Muscle of leg (tissue), 11 donors: ENCODE results near the gene SNRPA1. TPM values are rescaled to one million over a fixed set of nuclear protein-coding genes. Genes with fewer than 3 reads are reported as not detected.

Experiments used
- DNase-seq: peaks from one replicate; pipeline ENCODE4 v3.0.0; 2013
- H3K27ac ChIP-seq: one replicate; pipeline ENCODE4 v1.5.1; 2013; ENCODE audit warnings: mild to moderate bottlenecking, low read length, control low read depth
- H3K27me3 ChIP-seq: one replicate; pipeline ENCODE4 v1.6.1; 2013; ENCODE audit warnings: low read length; ENCODE audit not compliant: control insufficient read depth, insufficient read depth
- H3K36me3 ChIP-seq: one replicate; pipeline ENCODE4 v1.6.1; 2013; ENCODE audit warnings: low read length; ENCODE audit not compliant: control insufficient read depth, insufficient read depth
- H3K4me1 ChIP-seq: one replicate; pipeline ENCODE4 v1.6.1; 2013; ENCODE audit warnings: low read length; ENCODE audit not compliant: control insufficient read depth, insufficient read depth
- H3K4me3 ChIP-seq: one replicate; pipeline ENCODE4 v1.5.1; 2013; ENCODE audit warnings: low read length, control low read depth
- H3K9me3 ChIP-seq: replicated peaks from 2 replicates; pipeline ENCODE4 v1.6.1; 2013; ENCODE audit warnings: low read depth, low read length; ENCODE audit not compliant: control insufficient read depth
- WGBS: methylation state at CpG from one replicate; pipeline ENCODE4 v1.1.5; 2013; ENCODE audit warnings: missing lambda C conversion rate; ENCODE audit not compliant: insufficient coverage; 5-methylcytosine and 5-hydroxymethylcytosine counted together
- polyA plus RNA-seq, 8 donors: library from polyadenylated mRNA; unstranded; fragments of 120-200 nt; gene quantifications; one replicate each; pipeline versions ENCODE4 v1.2.1 to v1.2.3, GENCODE V29; 2013; ENCODE audit warnings: inconsistent platforms in 1 of 8, low replicate concordance in 1 of 8; ENCODE audit not compliant: insufficient read length in 8 of 8, insufficient read depth in 1 of 8
- total RNA-seq: library from RNA; stranded (reverse); fragments of 120-200 nt; gene quantifications from one replicate; pipeline ENCODE4 v1.2.4, GENCODE V29; 2013

SNRPA1 gene
- total and polyA plus RNA-seq, 9 donors: 14.9 to 44.5 (median 36.6) TPM

DNA sequence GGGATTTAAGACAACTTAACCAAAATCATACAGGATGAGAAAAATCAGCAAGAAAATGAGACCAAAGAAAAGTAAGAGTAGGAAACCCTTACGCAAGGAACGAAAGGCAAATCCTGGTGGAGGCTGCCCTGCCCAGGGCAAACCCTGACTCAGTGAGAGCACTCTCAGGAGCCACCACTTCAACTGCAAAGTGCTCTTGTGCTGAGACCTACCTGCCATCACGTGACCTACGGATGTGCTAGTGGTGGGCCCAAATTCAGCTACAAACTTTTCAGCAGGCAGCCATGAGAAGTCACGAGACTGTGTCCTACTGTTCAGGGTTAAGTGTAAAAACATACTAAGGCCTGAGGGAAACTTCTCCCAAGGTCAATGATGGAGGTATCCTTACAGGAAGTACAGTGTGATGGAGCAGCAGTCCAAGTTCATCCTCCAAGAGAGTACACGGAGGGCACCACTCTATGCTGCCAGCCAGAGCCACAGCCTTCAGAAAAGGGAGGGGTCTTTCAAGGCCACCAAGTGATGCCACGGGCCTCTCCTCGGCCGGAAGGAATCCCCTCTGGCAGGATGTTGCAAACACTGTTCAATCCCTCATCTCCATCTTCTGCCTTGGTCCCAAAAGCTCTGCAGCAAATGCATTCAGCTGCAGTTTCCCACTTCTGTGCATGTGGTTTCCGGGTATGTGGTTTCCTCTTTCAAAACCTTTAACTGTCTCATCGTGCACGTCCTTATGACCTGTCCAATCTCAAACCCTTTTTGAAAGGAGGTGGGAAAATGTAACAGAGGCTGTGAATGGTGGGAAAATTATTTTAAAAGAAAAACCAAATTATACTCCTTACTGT lies 52.7 kb downstream of the SNRPA1 start:
- DNase-seq: peak; percentile 69
- Histone ChIP-seq H3K4me3 (no peak overlapping the region), H3K36me3 (peaks cover 14% of the 10 kb centered on the region), H3K9me3 (no peaks in the 10 kb centered on the region), H3K27me3 (no peaks in the 10 kb centered on the region), H3K4me1 (peaks cover 40% of the 10 kb centered on the region), H3K27ac (peak overlapping the region; percentile 57)
- WGBS: 36% methylated on average over 6 of the region's 12 CpGs

DNA sequence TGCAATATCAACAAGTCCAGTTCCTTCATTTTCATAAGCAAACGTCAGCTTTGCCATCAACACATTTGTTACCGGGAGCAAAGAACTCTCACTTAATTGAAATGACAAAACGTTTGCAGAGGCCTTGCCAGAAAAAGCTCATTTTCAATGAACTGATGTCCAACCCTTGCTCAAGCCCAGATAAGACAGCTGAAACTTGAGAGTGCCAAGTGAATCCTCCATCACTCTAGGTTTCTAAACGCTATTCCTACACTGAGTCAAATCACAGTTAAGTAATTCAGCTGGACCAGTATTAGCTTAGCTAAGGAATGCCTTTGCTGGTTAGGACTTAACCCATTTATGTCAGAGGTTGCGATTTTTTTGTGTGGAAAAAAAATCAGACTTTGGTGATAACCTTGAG lies 54.7 kb downstream of the SNRPA1 start:
- no peaks in the 10 kb centered on the region for H3K27me3 ChIP-seq
- H3K9me3 ChIP-seq: no peaks in the 10 kb centered on the region
- 0% methylated on average over 1 of the region's 5 CpGs for WGBS
- DNase-seq: peak; percentile 88
- H3K27ac ChIP-seq: no peak overlapping the region
- peaks cover 8% of the 10 kb centered on the region for H3K36me3 ChIP-seq
- H3K4me3 ChIP-seq: no peak overlapping the region
- H3K4me1 ChIP-seq: peaks cover 33% of the 10 kb centered on the region

GRCh38 chr15:101239724-101240136 lies 55.3 kb downstream of the SNRPA1 start:
- DNase-seq: no peak
- Histone ChIP-seq H3K4me3 (no peak overlapping the region), H3K27ac (peak overlapping the region; percentile 8), H3K9me3 (no peaks in the 10 kb centered on the region), H3K27me3 (no peaks in the 10 kb centered on the region), H3K36me3 (peaks cover 14% of the 10 kb centered on the region), H3K4me1 (peaks cover 27% of the 10 kb centered on the region)
- WGBS: no CpG with 5 or more reads among the region's 6 CpGs

DNA sequence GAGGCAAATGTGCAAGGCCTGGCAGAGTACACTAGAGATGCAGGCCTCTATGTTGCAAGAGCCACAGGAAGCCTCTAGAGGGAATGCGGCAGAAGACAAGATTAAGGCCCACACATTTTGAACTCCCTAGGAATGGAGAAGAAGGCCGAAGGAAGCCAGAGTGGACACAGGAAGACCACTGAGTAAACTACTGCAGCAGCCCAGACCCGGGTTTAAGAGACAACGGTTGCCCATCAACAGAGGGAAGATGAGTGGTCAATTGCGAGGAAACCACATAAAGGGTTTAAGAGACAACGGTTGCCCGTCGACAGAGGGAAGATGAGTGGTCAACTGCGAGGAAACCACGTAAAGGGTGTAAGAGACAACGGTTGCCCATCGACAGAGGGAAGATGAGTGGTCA lies 57.8 kb downstream of the SNRPA1 start:
- Histone ChIP-seq H3K4me1 (peaks cover 18% of the 10 kb centered on the region), H3K4me3 (no peak overlapping the region), H3K36me3 (peaks cover 27% of the 10 kb centered on the region), H3K9me3 (no peaks in the 10 kb centered on the region), H3K27ac (no peak overlapping the region), H3K27me3 (no peaks in the 10 kb centered on the region)
- 91% methylated on average over 12 of the region's 12 CpGs for WGBS
- no peak for DNase-seq

DNA sequence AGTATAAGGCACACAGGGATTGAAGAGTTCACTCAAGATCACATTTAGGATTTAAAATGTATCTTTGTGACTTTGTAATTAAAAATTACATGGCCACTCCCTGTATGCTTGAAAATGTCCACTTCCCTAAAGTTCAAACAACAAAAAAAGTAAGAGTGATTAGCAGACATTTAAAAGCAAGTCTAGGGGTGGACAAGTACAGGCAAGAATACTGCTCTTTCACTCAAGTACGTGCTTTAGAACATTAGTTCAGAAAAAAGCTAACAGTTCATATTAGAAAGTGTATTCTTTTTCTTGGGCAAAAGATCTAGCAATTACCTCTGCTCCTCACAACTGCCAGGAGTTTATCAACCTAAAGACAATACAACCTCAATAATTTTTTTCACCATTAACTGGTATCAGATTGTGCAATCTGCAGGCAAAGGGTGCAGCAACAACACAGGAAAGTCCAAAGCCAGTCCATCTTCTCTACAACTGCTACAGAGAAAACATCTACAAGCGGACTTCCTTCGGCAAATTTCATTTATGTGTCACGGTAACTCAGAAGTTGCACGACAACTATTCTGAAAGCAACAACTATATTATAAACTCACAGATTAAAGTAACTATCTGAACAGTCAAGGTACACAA lies 61.3 kb downstream of the SNRPA1 start:
- 92% methylated on average over 4 of the region's 5 CpGs for WGBS
- peaks cover 30% of the 10 kb centered on the region for H3K36me3 ChIP-seq

GRCh38 chr15:101232677-101233076 lies 62.4 kb downstream of the SNRPA1 start:
- Histone ChIP-seq H3K36me3 (peaks cover 30% of the 10 kb centered on the region), H3K27me3 (no peaks in the 10 kb centered on the region), H3K27ac (no peak overlapping the region), H3K4me3 (no peak overlapping the region), H3K4me1 (peaks cover 7% of the 10 kb centered on the region), H3K9me3 (peaks cover 4% of the 10 kb centered on the region)
- 19% methylated on average over 2 of the region's 5 CpGs for WGBS
- DNase-seq: no peak

More for the DNA sequence above, 61.3 kb downstream of the SNRPA1 start:
- DNase-seq: no peak
- H3K4me1 ChIP-seq: peaks cover 7% of the 10 kb centered on the region
- H3K27me3 ChIP-seq: no peaks in the 10 kb centered on the region
- H3K9me3 ChIP-seq: no peaks in the 10 kb centered on the region
- H3K27ac ChIP-seq: no peak overlapping the region
- H3K4me3 ChIP-seq: no peak overlapping the region

Other genes starting within 250 kb of the SNRPA1 start
- gene CHSY1, start 43.2 kb downstream of the SNRPA1 start, total RNA-seq: 27.2 TPM
- 10 to 100 TPM; 31.9 to 57.6 (median 43.1) TPM for gene CHSY1, start 43.2 kb downstream of the SNRPA1 start, polyA plus RNA-seq
- 44.0 TPM for gene SELENOS, start 17.8 kb downstream of the SNRPA1 start, total RNA-seq
- 10 to 100 TPM; 39.3 to 48.3 (median 45.4) TPM for gene SELENOS, start 17.8 kb downstream of the SNRPA1 start, polyA plus RNA-seq
- 10.5 TPM for gene PCSK6, start 194.5 kb upstream of the SNRPA1 start, total RNA-seq
- 10 to 100 TPM in 2 of 8 donors, 1 to 10 TPM in 6; 6.2 to 14.1 (median 9.1) TPM for gene PCSK6, start 194.5 kb upstream of the SNRPA1 start, polyA plus RNA-seq